HepG2 (cell line): Measurements from ENCODE around the gene KCTD13. TPM values are rescaled to one million over a fixed set of nuclear protein-coding genes. Genes with fewer than 3 reads are reported as not detected.

Source experiments
- ARID3A ChIP-seq: IDR thresholded peaks from 2 replicates; pipeline ENCODE4 v1.6.1; 2012; ENCODE audit warnings: low read depth, low read length, improper control_type of control experiment
- FOXP1 ChIP-seq, 2 experiments: fragments of 450-650 bp in 1 of 2; IDR thresholded peaks; 2 replicates each; pipeline ENCODE4 v1.6.1; 2017 to 2018; ENCODE audit warnings: antibody characterized with exemption in 1 of 2
- GZF1 ChIP-seq: sonication (generic); formaldehyde crosslinking; IDR thresholded peaks from 2 replicates; pipeline ENCODE4 v1.5.1; 2020; ENCODE audit warnings: mild to moderate bottlenecking, missing genetic modification reagents
- HMGA1 ChIP-seq: sonication (generic); formaldehyde crosslinking; conservative IDR thresholded peaks from 2 replicates; pipeline ENCODE4 v1.4.0; 2020; ENCODE audit warnings: missing genetic modification reagents
- KDM2A ChIP-seq: sonication (generic); formaldehyde crosslinking; IDR thresholded peaks from 2 replicates; pipeline ENCODE4 v1.4.0; 2020; ENCODE audit warnings: low read depth, missing genetic modification reagents, borderline replicate concordance
- KDM4B ChIP-seq: sonication (generic); formaldehyde crosslinking; IDR thresholded peaks from 2 replicates; pipeline ENCODE4 v1.4.0; 2020; ENCODE audit warnings: missing genetic modification reagents
- KLF13 ChIP-seq: sonication (generic); formaldehyde crosslinking; IDR thresholded peaks from 2 replicates; pipeline ENCODE4 v1.4.0; 2020; ENCODE audit warnings: mild to moderate bottlenecking, missing genetic modification reagents
- NPAS2 ChIP-seq: sonication (generic); formaldehyde crosslinking; IDR thresholded peaks from 2 replicates; pipeline ENCODE4 v1.8.0; 2022; ENCODE audit warnings: mild to moderate bottlenecking, missing genetic modification reagents, borderline replicate concordance
- POLR2G ChIP-seq: fragments of 200-400 bp; formaldehyde crosslinking; IDR thresholded peaks from 2 replicates; pipeline ENCODE4 v1.6.1; 2018; ENCODE audit warnings: mild to moderate bottlenecking, low read depth, low read length, moderate library complexity
- RELA ChIP-seq: sonication (generic); formaldehyde crosslinking; IDR thresholded peaks from 2 replicates; pipeline ENCODE4 v1.4.0; 2020; ENCODE audit warnings: missing genetic modification reagents
- RORA ChIP-seq: sonication (generic); formaldehyde crosslinking; IDR thresholded peaks from 2 replicates; pipeline ENCODE4 v1.5.0; 2020; ENCODE audit warnings: mild to moderate bottlenecking, missing genetic modification reagents, moderate library complexity
- TGIF2 ChIP-seq: IDR thresholded peaks from 2 replicates; pipeline ENCODE4 v1.6.1; 2016; ENCODE audit warnings: control low read depth, missing compliant biosample characterization
- TRAFD1 ChIP-seq: sonication (generic); formaldehyde crosslinking; IDR thresholded peaks from 2 replicates; pipeline ENCODE4 v1.5.1; 2020; ENCODE audit warnings: missing genetic modification reagents, mild to moderate bottlenecking, borderline replicate concordance
- WIZ ChIP-seq: sonication (generic); formaldehyde crosslinking; IDR thresholded peaks from 2 replicates; pipeline ENCODE4 v1.5.1; 2020; ENCODE audit warnings: mild to moderate bottlenecking, missing genetic modification reagents
- ZNF20 ChIP-seq: sonication (generic); formaldehyde crosslinking; IDR thresholded peaks from 2 replicates; pipeline ENCODE4 v1.4.0; 2020; ENCODE audit warnings: mild to moderate bottlenecking, moderate library complexity, missing genetic modification reagents
- ZNF235 ChIP-seq: sonication (generic); formaldehyde crosslinking; IDR thresholded peaks from 2 replicates; pipeline ENCODE4 v1.8.1; 2023; ENCODE audit warnings: mild to moderate bottlenecking, missing genetic modification reagents, borderline replicate concordance
- ZNF296 ChIP-seq: sonication (generic); formaldehyde crosslinking; conservative IDR thresholded peaks from 2 replicates; pipeline ENCODE4 v1.5.0; 2020; ENCODE audit warnings: mild to moderate bottlenecking, missing genetic modification reagents
- ZNF335 ChIP-seq: sonication (generic); formaldehyde crosslinking; IDR thresholded peaks from 2 replicates; pipeline ENCODE4 v1.4.0; 2020; ENCODE audit warnings: missing genetic modification reagents
- ZNF362 ChIP-seq: sonication (generic); formaldehyde crosslinking; IDR thresholded peaks from 2 replicates; pipeline ENCODE4 v1.4.0; 2020; ENCODE audit warnings: missing genetic modification reagents, mild to moderate bottlenecking, borderline replicate concordance
- ZNF414 ChIP-seq: sonication (generic); formaldehyde crosslinking; IDR thresholded peaks from 2 replicates; pipeline ENCODE4 v1.5.0; 2020; ENCODE audit warnings: missing genetic modification reagents
- ZNF557 ChIP-seq: sonication (generic); formaldehyde crosslinking; IDR thresholded peaks from 2 replicates; pipeline ENCODE4 v1.4.0; 2020; ENCODE audit warnings: missing genetic modification reagents
- ZNF589 ChIP-seq: sonication (generic); formaldehyde crosslinking; conservative IDR thresholded peaks from 2 replicates; pipeline ENCODE4 v1.8.0; 2022; ENCODE audit warnings: mild to moderate bottlenecking, moderate library complexity, missing genetic modification reagents
- ZNF766 ChIP-seq: sonication (generic); formaldehyde crosslinking; IDR thresholded peaks from 2 replicates; pipeline ENCODE4 v1.5.0; 2020; ENCODE audit warnings: missing genetic modification reagents, borderline replicate concordance
- ZNF777 ChIP-seq: sonication (generic); formaldehyde crosslinking; IDR thresholded peaks from 2 replicates; pipeline ENCODE4 v1.4.0; 2020; ENCODE audit warnings: missing genetic modification reagents
- ZNF790 ChIP-seq: sonication (generic); formaldehyde crosslinking; IDR thresholded peaks from 2 replicates; pipeline ENCODE4 v1.8.0; 2022; ENCODE audit warnings: missing genetic modification reagents, mild to moderate bottlenecking, borderline replicate concordance
- ZSCAN25 ChIP-seq: sonication (generic); formaldehyde crosslinking; IDR thresholded peaks from 2 replicates; pipeline ENCODE4 v1.8.0; 2022; ENCODE audit warnings: mild to moderate bottlenecking, missing genetic modification reagents
- polyA plus RNA-seq, 8 experiments: library from polyadenylated mRNA; depleted of rRNA in 3 of 8; stranded (reverse) in 7 of 8; unstranded in 1 of 8; fragments of >200 nt; fragmentation: Illumina TruSeq in 4 of 8; extraction: Trizol in 4 of 8; gene quantifications; 2 replicates each; pipeline versions ENCODE4 v1.2.1 to v1.2.3, GENCODE V29; 2011 to 2016; ENCODE audit warnings: low read depth in 4 of 8, missing spikeins in 1 of 8, mixed read lengths in 1 of 8; ENCODE audit not compliant: insufficient read depth in 1 of 8
- total RNA-seq, 5 experiments: library from RNA; depleted of rRNA; stranded (reverse); fragments of >200 nt; fragmentation: Illumina TruSeq; extraction: Trizol; gene quantifications; 2 replicates each; pipeline ENCODE4 v1.2.3, GENCODE V29; 2016; ENCODE audit warnings: low read depth in 1 of 5

KCTD13 gene
- total and polyA plus RNA-seq, 2 of the 13 experiments (the other 11 are each of a cell fraction or from before 2014, with no cell fraction given), result 6.3 to 14.7 TPM

- TF ChIP-seq HMGA1, result no peak
- TF ChIP-seq ZNF766 (CRISPR knock-in tag), result 0 out of 2 replicates have a peak, but pooled peaks have one; percentile 54
- TF ChIP-seq ZNF414, result no peak
- TF ChIP-seq TGIF2 (CRISPR knock-in tag), result no peak
- TF ChIP-seq ZNF777 (CRISPR knock-in tag), result no peak
- TF ChIP-seq KDM4B (CRISPR knock-in tag), result no peak
- no peak for TF ChIP-seq GZF1
- no peak for TF ChIP-seq ARID3A
- TF ChIP-seq ZNF790 (CRISPR knock-in tag), result no peak
- no peak for TF ChIP-seq WIZ (CRISPR knock-in tag)
- no peak for TF ChIP-seq ZNF296 (CRISPR knock-in tag)
- TF ChIP-seq ZNF335 (CRISPR knock-in tag), result no peak
- no peak for TF ChIP-seq ZNF589 (CRISPR knock-in tag)
- no peak for TF ChIP-seq ZSCAN25 (CRISPR knock-in tag)
- no peak for TF ChIP-seq TRAFD1 (CRISPR knock-in tag)
- no peak; the same call in 1 of the 2 replicates for TF ChIP-seq ZNF235 (CRISPR knock-in tag)
- TF ChIP-seq ZNF557, result no peak
- TF ChIP-seq KLF13, result 0 out of 2 replicates have a peak, but pooled peaks have one; percentile 26
- no peak for TF ChIP-seq ZNF20 (CRISPR knock-in tag)
- TF ChIP-seq KDM2A (CRISPR knock-in tag), result no peak
- TF ChIP-seq FOXP1 (IDR thresholded peaks at IDR 0.05), result no peak
- TF ChIP-seq FOXP1 (CRISPR knock-in tag; IDR thresholded peaks at IDR 0.05), result no peak
- TF ChIP-seq ZNF362 (CRISPR knock-in tag), result no peak
- TF ChIP-seq RORA, result no peak
- no peak for TF ChIP-seq POLR2G
- no peak for TF ChIP-seq NPAS2 (CRISPR knock-in tag)
- TF ChIP-seq RELA (CRISPR knock-in tag), result no peak
These were observed 37.2 kb upstream of the KCTD13 start (continued) for GRCh38 chr16:29963021-29963743.
